Glomerular endothelial cell (primary cell): ENCODE measurements around the gene PEX16. TPM values are rescaled to one million over a fixed set of nuclear protein-coding genes. Genes with fewer than 3 reads are reported as not detected.
"Not testable (repeated sequence)": the region's sequence is repeated elsewhere in the genome, so short reads cannot be mapped to it uniquely, and the experiment has no call there.

Experiments used
- DNase-seq: peaks from one replicate; pipeline ENCODE4 v3.0.0-alpha.2; 2011; ENCODE audit warnings: low read depth, low spot score; ENCODE audit errors: extremely low read depth
- total RNA-seq: library from RNA; depleted of rRNA; stranded (reverse); fragments of >200 nt; gene quantifications from 2 replicates; pipeline ENCODE4 v1.2.3, GENCODE V29; 2015

PEX16 gene
- total RNA-seq, 1 donor from 2014 or later, result 25.1 TPM

DNA sequence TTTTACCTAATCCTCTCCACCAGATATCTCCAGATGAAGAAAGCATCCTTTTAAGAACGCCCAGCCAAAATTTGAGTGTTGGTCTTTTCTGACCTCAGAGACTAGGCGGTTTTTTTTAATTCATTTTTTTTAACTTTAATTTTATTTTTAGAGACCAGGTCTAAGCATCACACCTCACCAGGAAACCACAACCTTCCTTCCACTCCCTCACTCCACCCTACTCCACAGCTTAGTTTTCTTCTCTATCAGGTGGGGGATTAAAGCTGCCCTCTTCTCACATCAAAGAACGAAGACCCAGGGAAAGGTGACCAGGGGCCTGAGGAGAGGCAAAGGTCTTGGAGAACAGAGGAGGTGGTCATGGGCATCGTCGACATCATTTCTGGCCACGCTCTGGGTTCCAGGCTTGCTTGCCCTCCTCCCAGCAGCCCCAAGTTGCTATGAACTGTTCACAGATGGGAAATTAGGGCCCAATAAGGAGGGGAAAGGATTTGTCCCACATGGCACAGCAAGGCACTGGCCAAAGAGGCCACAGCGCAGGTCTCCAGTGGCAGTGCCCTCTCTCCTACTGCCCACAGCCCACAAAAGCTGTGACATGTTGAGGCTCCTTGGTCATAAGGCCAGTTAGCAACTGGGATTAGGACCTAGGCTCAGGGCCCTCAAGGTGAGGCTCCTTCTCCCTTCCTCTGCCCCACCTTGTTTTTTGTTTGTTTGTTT, 1.4 kb upstream of the PEX16 start:
- DNase-seq, result no peak

DNA sequence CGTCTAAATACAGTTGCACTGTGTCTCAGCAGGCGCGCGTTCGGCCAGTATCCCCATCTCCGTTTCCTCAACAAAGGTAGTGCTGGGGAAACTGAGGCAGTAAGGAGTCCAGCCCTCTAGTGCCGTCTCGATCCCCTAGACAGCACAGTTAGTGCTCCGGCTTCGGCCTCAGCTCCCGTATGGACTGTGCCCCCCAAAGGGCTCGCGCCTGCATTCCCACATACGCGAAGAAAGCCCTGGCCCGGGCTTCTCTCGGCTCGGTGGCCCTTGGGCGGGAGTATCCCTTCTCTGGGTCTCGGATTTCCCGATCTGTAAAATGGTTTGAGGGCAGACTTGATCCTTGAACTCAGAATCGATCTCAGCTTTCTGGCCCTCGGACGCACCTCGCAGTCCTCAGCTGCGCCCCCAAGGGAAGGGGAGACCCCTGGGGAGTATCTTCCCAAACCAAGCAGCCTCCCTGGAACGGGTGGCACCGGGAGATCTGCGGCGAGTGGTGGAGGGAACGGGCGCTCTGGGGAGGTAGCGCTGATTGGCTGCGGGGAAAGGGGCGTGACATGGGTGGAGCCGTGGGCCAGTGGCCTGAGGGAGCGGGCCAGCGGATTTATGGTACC, 759 bp upstream of the PEX16 start:
- DNase-seq, result no peak

DNA sequence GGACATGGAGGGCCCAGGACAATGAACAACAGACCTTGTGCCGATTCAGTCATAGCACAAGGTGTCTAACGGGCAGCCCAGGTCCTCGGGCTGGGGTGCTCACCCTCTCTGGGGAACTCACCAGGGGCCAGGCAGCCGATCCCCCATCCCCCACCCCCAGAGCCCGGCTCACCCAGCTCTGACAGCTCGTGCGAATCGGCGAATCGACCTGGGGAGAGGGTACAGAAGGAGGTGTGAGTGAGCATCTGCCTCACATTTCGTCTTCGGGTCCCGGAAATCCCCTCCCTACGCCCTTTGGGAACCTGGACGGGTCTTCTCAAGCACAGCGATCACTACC, 423 bp downstream of the PEX16 start:
- DNase-seq, result no peak

DNA sequence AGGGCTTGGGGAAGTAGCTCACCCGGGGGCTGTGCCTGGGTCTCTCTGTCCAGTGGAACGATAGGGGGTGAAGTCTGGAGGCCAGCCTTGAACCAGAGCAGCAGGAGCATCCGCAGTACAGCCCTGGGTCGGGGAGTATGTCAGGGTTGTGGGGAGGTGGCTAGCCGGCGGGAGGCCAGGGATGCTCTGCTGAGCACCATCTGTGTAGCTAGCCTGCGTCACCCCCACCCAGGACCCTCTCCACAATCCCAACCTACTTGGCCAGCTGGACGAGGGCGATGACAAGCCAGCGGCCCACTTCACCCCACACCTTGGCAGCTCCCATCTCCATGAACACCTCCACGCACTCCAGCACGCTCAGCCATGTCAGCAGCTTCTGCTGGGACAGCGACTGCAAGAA, 2.2 kb downstream of the PEX16 start:
- no peak for DNase-seq

- DNase-seq, result no peak
Observed at GRCh38 chr11:45913942-45914635, 3.6 kb downstream of the PEX16 start.

DNA sequence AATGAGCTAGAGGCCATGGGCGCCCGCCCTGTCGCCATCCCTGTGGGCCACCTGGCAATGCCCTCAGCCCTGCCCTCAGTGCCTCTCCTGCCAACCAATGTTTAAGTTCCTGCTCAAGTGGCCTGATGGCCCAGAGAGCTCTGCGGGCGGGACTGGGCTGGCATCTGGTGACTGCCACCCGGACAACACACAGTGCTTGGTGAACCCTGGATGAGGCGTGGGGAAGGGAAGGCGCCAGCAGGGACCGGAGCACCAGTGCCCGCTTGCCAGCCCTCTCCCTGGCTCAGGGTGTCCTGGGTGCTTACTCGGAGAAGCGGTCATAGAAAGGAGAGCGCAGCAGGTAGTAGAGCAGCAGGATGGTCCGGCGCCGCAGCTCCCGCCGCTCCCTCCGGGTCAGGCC, 4.2 kb downstream of the PEX16 start:
- no peak for DNase-seq

DNA sequence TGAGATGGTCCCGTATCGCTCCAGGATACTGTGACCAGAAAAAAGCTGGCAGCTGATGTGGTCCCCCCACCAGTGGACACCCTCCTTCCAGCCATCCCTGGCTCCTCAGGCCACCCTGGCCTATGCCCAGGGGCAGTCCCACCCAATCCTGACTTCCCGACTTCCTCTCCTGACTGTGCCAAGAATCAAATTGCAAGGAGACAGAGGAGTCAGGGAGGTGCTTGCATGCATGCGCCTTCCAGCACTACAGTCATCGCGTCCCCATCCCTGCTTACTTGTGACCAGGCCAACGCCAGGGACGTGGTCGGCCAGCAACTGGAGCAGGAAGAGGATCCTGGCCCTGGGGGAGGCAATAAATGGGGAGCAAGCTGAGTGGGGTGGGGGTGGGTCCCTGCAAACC, 7.1 kb downstream of the PEX16 start:
- DNase-seq, result no peak

DNA sequence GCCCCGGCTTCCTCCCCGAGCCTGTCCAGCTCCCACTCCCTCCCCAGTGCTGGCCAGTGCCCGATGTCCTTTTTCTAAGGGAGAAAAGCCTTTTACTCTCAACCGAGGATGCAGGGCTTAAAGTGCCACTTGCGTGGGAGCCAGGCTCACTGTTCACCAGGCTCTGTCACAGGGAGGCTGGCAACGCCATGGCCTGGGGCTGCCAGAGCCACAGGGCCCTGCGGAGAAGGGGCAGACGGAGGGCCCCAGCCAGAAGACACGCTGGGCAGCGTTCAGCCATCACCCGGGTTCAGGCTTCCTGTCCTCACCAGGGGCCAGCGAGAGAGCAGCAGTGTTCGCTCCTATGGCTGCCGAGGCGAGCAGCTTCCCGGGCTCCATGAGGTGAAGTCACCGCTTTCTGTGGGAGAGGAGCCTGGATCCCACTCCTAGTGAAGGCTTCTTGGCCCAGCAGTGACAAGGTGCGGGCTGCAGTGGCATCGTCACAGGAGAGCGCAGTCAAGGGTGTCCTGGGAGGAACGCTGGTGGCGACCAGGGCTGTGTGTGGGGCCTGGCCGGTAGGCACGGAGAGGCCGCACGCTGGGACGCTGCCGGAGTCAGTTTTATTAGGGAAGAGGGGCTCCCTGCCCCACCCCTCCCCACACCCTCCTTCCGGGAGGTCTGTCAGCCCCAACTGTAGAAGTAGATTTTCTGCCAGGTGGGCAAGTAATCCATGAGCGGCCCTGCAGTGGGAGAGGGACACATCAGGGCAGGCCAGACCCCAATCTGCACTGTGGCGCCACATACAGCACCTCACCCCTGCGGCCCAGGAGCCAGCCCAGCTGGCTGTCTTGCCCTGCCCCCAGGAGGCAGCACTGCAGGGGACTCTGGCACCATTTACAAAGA, 7.8 kb downstream of the PEX16 start:
- DNase-seq, result no peak

DNA sequence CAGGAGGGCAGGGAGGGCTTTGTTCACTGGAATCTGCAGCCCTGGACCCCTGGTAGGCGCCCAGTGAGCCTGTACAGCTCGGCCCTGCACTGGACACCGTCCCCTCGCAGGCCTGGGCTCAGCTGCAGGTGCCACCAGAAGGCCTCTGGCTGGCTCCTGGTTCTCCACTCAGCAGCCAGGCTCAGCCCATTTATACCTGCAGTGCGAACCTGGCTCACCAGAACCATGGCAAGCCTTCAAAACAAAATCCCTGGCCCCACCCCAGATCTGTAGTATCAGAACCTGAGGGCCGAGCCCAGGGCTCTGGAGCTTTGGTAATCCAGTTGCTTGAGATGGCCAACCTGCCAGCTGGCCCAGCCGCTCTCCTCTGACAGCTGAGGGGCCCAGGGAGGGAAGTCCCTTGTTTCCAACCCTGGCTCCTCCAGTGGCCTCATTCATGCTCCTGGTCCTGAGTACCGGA, 9.7 kb downstream of the PEX16 start:
- no peak for DNase-seq

GRCh38 chr11:45906965-45907611, 10.6 kb downstream of the PEX16 start, which contains the start of gene FREY1:
Gene FREY1, minus strand, starts transcription at chr11:45907271. Its CDS starts 26 bp downstream, at chr11:45907245.
- DNase-seq, result no peak

DNA sequence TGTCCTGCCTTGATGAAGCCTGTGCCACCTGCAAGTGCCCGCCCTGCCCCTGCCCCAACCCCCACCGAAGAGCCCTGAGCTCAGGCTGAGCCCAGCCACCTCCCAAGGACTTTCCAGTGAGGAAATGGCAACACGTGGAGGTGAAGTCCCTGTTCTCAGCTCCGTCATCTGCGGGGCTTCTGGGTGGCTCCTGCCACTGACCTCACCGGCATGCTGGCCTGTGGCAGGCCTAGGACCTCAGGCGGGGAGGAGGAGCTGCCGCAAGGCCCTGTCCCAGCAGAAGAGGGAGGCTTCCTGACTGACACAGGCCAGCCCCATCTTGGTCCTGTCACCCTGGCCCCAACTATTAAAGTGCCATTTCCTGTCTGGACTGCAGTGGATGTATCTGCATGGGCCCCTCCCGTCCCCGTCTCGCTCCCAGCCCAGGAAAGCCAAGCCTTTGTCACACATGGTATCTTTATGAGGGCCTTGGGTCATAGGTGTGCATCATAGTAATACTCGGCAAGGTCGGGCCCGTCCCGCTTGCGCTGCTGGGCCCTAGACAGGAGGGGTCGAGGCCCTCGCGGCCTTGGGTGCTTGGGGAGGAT, 11.5 kb downstream of the PEX16 start:
- DNase-seq, result no peak

- DNase-seq, result not testable (repeated sequence)
Observed at GRCh38 chr11:45905576-45905975, 12.1 kb downstream of the PEX16 start.

GRCh38 chr11:45905095-45905494, 12.6 kb downstream of the PEX16 start:
- no peak for DNase-seq

- DNase-seq, result no peak
Observed at GRCh38 chr11:45904309-45904915, 13.3 kb downstream of the PEX16 start.

DNA sequence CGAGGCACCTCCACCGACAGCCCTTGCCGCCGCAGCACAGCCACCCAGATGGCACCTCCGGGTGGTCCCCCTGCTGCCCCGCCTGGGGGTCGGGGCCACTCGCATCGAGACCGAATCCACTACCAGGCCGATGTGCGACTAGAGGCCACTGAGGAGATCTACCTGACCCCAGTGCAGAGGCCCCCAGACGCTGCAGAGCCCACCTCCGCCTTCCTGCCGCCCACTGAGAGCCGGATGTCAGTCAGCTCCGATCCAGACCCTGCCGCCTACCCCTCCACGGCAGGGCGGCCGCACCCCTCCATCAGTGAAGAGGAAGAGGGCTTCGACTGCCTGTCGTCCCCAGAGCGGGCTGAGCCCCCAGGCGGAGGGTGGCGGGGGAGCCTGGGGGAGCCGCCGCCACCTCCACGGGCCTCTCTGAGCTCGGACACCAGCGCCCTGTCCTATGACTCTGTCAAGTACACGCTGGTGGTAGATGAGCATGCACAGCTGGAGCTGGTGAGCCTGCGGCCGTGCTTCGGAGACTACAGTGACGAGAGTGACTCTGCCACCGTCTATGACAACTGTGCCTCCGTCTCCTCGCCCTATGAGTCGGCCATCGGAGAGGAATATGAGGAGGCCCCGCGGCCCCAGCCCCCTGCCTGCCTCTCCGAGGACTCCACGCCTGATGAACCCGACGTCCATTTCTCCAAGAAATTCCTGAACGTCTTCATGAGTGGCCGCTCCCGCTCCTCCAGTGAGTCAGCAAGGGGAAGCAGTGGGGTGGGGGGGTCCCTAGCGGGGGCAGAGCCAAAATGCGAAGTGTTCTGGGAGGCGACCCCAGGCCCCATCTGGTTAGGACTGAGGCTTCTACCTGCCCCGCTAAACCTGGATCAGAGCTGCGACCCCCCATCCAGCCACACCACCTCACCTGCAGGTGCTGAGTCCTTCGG, 15.0 kb downstream of the PEX16 start:
- no peak for DNase-seq

GRCh38 chr11:45901626-45902025, 16.1 kb downstream of the PEX16 start:
- no peak for DNase-seq

- no peak for DNase-seq
Observed at GRCh38 chr11:45900916-45901617, 16.6 kb downstream of the PEX16 start.
